GM20431 (cell line): ENCODE data around the gene LRP6.

Source experiments
- in situ Hi-C: fragments of 300-500 bp; cut with MseI, MboI; formaldehyde crosslinking; loops from one replicate; pipeline ENCODE4 v1.15.0; 2020; ENCODE audit warnings: low sequenced_read_pairs; ENCODE audit not compliant: unreplicated experiment

Gene LRP6

DNA sequence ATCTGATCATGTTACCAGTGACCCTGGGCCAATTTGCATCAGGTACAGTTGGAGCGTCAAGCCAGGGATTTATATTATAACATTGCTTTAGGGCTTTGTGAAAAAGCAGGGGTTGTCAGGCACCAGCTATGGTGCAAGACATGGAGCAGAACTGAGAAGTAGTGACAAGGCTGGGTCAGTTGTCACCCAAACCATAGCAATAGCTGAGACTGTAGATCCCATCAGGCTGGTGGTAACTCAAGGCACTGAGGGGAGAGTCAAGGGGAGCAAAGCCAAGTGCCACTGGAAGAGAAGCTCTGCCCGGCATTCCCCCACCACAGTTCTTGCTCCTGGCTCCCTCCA, 179.2 kb downstream of the LRP6 start:
- in situ Hi-C loops: loop anchor here (10.0 kb wide), 1 partner anchor 247 kb away; no protein-coding TSS in a partner anchor

- in situ Hi-C loops: loop anchor here (10.0 kb wide), 1 partner anchor 248 kb away; no protein-coding TSS in a partner anchor
Measured at GRCh38 chr12:12086973-12087692, 179.7 kb downstream of the LRP6 start.

- in situ Hi-C loops: loop anchor here (10.0 kb wide), 1 partner anchor 248 kb away; no protein-coding TSS in a partner anchor
Measured at GRCh38 chr12:12086362-12086761, 180.5 kb downstream of the LRP6 start.

DNA sequence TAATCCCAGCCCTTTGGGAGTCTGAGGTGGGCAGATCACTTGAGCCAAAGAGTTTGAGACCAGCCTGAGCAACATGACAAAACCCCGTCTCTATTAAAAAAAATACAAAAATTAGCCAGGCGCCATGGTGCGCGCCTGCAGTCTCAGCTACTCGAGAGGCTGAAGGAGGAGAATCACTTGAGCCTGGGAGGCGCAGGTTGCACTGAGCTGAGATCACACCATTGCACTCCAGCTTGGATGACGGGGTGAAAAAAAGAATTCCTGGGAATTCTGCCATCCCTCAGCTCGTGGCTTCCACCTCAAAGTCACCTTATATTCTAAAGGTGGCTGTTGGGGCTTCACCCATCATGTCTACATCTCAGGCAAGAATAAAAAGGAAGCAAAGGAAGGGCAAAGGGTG, 183.2 kb downstream of the LRP6 start:
- in situ Hi-C loops: loop anchor here (10.0 kb wide), 1 partner anchor 251 kb away; no protein-coding TSS in a partner anchor

DNA sequence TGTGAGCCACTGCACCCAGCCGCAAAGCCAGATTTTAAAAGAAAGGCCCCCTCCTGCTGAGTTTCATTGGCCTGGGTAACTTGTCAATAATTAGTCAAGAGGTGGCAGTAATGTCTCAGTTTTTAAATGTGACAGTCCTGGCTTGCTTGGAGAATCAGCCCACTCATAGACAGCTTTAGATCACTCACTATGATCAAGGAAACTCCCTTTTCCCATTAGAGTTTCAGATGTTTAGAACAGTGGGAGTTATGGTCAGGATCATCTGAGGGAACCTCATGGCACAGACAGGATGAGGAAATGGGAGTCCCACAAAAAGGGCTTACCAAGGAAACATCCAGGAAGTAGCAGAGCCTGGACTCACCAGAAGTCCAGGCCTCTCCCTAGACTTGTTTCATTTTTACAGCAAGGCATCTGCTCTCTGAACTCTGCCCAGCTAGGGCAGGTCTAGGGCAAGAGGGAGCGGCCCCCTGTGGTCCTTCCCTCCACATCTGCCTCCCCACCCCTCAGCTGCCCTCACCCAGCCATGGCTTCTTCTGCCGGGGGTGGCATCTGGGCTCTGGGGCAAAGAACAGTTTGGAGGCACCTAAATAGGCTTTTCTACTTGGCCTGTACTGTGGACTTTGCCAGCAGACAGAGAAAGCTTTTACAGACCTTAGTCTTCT, 184.9 kb downstream of the LRP6 start:
- in situ Hi-C loops: loop anchor here (10.0 kb wide), 1 partner anchor 253 kb away; no protein-coding TSS in a partner anchor

- in situ Hi-C loops: no loop called here
Measured at GRCh38 chr12:12079291-12079690, 187.6 kb downstream of the LRP6 start.

DNA sequence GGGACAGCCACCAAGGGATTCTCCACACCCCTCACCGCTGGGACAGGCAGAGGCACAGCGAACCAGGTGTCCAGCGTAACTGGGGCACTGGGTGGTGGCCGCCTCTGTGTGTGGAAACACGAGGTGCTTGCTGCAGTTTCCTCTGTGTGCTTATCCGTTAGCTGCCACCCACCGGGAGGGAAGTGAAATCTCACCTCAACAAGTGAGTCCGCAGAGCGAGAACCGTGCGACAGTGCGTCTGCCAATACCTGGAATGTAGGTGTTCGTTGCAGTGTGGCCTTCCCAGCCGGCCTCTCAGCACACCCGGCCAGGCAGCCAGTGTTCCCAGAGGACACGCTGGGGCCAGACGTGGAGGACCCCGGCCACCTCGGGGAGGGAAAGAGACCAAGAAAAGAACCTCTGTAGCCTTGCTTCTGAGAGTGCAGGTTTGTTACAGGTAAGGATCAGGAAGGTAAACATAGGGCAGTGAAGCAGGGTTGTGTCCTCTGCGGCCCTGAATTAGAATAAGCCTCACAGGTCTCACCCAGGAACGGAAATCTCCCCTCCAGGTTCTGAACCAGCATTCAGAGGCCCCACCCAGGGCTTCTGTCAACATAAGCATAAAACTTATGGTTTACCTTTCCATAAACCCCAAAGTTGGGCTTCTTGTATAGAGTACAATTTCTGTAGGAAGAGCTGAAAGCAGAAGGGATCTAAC, 194.6 kb downstream of the LRP6 start:
- in situ Hi-C loops: no loop called here

- in situ Hi-C loops: no loop called here
Measured at GRCh38 chr12:12070674-12071656, 195.9 kb downstream of the LRP6 start, which contains the start of gene BCL2L14. Gene BCL2L14 (plus strand): TSS chr12:12070939. CDS start chr12:12079306, 8,367 bp downstream.

DNA sequence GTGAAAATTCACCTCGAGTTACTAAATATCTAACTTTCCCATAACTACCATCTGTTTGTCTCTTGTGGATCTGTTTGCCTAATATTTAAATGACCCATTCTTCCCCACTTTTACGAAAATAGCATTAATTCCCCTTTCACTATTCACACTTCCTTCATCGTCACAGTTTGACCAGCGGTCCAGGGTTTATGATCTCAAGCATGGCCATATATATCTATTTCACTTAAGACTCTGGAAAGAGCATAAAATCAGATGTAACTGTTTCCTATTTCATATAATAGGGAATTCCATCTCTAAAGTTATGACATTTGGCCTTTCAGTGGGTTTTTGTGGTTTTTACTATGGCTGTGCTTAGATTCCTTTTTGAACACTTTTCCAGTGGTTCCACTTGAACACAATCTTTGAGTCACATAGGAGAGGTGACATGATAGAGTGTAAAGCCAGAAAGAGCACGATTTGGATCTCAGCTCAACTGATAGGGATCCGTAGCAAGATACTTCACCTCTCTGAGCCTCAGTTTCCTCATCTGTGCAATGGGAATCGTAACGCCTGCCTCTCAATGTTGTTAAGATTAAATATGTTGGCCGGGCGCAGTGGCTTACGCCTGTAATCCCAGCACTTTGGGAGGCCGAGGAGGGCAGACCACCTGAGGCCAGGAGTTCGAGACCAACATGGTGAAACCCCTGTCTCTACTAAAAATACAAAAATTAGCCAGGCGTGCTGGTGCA, 196.9 kb downstream of the LRP6 start:
- in situ Hi-C loops: no loop called here

GRCh38 chr12:12068751-12069150, 198.1 kb downstream of the LRP6 start:
- in situ Hi-C loops: no loop called here
